Measurements from ENCODE around the gene IQGAP2.

IQGAP2 gene

DNA sequence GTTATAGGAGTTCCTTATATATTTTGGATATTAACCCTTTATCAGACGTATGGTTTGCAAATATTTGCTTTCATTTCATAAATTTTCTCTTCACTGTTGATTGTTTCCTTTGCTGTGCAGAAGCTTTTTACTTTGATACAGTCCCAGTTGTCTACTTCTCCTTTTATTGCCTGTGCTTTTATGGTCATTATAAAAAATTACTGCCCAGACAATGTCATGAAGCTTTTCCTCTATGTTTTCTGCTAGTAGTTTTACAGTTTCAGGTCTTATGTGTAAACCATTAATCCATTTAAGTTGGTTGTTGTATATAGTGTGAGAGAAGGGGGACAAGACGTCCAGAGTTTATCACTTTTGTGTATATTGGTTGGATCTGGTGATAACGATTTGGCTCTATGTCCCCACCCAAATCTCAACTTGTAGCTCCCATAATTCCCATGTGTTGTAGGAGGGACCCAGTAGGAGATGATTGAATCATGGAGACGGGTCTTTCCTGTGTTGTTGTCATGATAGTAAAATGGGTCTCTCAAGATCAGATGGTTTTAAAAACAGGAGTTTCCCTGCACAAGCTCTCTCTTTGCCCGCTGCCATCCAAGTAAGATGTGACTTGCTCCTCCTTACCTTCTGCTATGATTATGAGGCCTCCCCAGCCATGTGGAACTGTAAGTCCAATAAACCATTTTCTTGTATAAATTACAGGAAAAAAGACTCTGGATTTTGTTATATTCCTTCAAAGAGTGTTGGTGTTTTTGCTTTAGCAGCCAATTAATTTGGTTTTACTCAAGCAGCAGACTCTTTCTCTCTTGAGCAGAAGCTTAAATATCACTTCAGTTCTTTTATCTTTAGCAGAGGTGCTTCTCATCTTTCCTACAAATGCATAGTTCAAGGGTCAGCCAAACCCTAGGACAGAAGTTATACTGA, 326.5 kb downstream of the IQGAP2 start:
- no peak for DNase-seq (ENCODE audit: extremely low read depth, insufficient read length)
- Histone ChIP-seq H3K36me3 (ENCODE audit: control insufficient read depth, insufficient read depth, low read length) (no peaks in the 10 kb centered on the region), H3K4me3 (replicated peaks; ENCODE audit: low read depth, low read length) (no peak overlapping the region), H3K27me3 (replicated peaks; ENCODE audit: control insufficient read depth, insufficient read depth, low read length) (no peaks in the 10 kb centered on the region)
- TF ChIP-seq CTCF (IDR thresholded peaks at IDR 0.05; ENCODE audit: insufficient read depth, low read length, poor library complexity, severe bottlenecking), result no peak

DNA sequence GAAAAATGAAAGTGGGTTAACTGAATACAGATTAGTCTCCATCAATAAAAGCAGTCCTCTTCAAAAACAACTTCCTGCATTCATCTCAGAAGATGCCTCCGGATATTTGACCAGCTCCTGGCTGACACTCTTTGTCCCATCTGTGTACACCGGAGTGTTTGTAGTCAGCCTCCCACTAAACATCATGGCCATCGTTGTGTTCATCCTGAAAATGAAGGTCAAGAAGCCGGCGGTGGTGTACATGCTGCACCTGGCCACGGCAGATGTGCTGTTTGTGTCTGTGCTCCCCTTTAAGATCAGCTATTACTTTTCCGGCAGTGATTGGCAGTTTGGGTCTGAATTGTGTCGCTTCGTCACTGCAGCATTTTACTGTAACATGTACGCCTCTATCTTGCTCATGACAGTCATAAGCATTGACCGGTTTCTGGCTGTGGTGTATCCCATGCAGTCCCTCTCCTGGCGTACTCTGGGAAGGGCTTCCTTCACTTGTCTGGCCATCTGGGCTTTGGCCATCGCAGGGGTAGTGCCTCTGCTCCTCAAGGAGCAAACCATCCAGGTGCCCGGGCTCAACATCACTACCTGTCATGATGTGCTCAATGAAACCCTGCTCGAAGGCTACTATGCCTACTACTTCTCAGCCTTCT, 329.4 kb downstream of the IQGAP2 start:
- Histone ChIP-seq H3K4me3 (replicated peaks; ENCODE audit: low read depth, low read length) (peak overlapping the region; percentile 30), H3K36me3 (ENCODE audit: control insufficient read depth, insufficient read depth, low read length) (no peaks in the 10 kb centered on the region)
- no peak for TF ChIP-seq CTCF (IDR thresholded peaks at IDR 0.05; ENCODE audit: insufficient read depth, low read length, poor library complexity, severe bottlenecking)

DNA sequence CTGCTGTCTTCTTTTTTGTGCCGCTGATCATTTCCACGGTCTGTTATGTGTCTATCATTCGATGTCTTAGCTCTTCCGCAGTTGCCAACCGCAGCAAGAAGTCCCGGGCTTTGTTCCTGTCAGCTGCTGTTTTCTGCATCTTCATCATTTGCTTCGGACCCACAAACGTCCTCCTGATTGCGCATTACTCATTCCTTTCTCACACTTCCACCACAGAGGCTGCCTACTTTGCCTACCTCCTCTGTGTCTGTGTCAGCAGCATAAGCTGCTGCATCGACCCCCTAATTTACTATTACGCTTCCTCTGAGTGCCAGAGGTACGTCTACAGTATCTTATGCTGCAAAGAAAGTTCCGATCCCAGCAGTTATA, 329.9 kb downstream of the IQGAP2 start:
- no peaks in the 10 kb centered on the region for H3K36me3 ChIP-seq (ENCODE audit: control insufficient read depth, insufficient read depth, low read length)
- H3K27me3 ChIP-seq (replicated peaks; ENCODE audit: control insufficient read depth, insufficient read depth, low read length), result no peaks in the 10 kb centered on the region
- DNase-seq (ENCODE audit: extremely low read depth, insufficient read length), result no peak
- no peak for TF ChIP-seq CTCF (IDR thresholded peaks at IDR 0.05; ENCODE audit: insufficient read depth, low read length, poor library complexity, severe bottlenecking)
- no peak overlapping the region; the same call in 1 of the 2 replicates for H3K4me3 ChIP-seq (replicated peaks; ENCODE audit: low read depth, low read length)

More for the DNA sequence above, 329.4 kb downstream of the IQGAP2 start:
- no peak for DNase-seq (ENCODE audit: extremely low read depth, insufficient read length)
- no peaks in the 10 kb centered on the region for H3K27me3 ChIP-seq (replicated peaks; ENCODE audit: control insufficient read depth, insufficient read depth, low read length)

- Histone ChIP-seq H3K4me3 (replicated peaks; ENCODE audit: low read depth, low read length) (no peak overlapping the region), H3K36me3 (ENCODE audit: control insufficient read depth, insufficient read depth, low read length) (no peaks in the 10 kb centered on the region), H3K27me3 (replicated peaks; ENCODE audit: control insufficient read depth, insufficient read depth, low read length) (no peaks in the 10 kb centered on the region)
- DNase-seq (ENCODE audit: extremely low read depth, insufficient read length), result no peak
- no peak for TF ChIP-seq CTCF (IDR thresholded peaks at IDR 0.05; ENCODE audit: insufficient read depth, low read length, poor library complexity, severe bottlenecking)
Measured at GRCh38 chr5:76735762-76736545, 332.9 kb downstream of the IQGAP2 start.

GRCh38 chr5:76736679-76737556, 333.8 kb downstream of the IQGAP2 start:
- H3K36me3 ChIP-seq (ENCODE audit: control insufficient read depth, insufficient read depth, low read length), result no peaks in the 10 kb centered on the region
- H3K4me3 ChIP-seq (replicated peaks; ENCODE audit: low read depth, low read length), result no peak overlapping the region
- no peaks in the 10 kb centered on the region for H3K27me3 ChIP-seq (replicated peaks; ENCODE audit: control insufficient read depth, insufficient read depth, low read length)
- TF ChIP-seq CTCF (IDR thresholded peaks at IDR 0.05; ENCODE audit: insufficient read depth, low read length, poor library complexity, severe bottlenecking), result no peak
- peak; percentile 71 for DNase-seq (ENCODE audit: extremely low read depth, insufficient read length)

Measured in GM06990 (cell line).